HG03108 (cell line): Measurements from ENCODE around the gene NCS1.
A peak's percentile ranks its signal among the peaks of the same experiment; 100 is the strongest.

Experiments used
- ATAC-seq: cut with Tn5 transposase; IDR thresholded peaks from one replicate; pipeline ENCODE4 v1.9.1; 2021; ENCODE audit warnings: moderate library complexity; ENCODE audit not compliant: unreplicated experiment

NCS1 gene

GRCh38 chr9:130172161-130172857, at the start of gene NCS1:
Gene NCS1, plus strand, starts transcription at chr9:130172404. Its CDS starts 260 bp downstream, at chr9:130172664.
- no peak for ATAC-seq

GRCh38 chr9:130122456-130122855, 49.7 kb upstream of the NCS1 start:
- ATAC-seq, result no peak

- ATAC-seq, result no peak
These were observed 47.9 kb upstream of the NCS1 start for GRCh38 chr9:130124085-130124860.

- no peak for ATAC-seq
These were observed 45.3 kb upstream of the NCS1 start for GRCh38 chr9:130126721-130127433.

- peak; percentile 59 for ATAC-seq
These were observed 44.0 kb upstream of the NCS1 start for GRCh38 chr9:130128251-130128650.

GRCh38 chr9:130128733-130129431, 43.3 kb upstream of the NCS1 start:
- ATAC-seq, result peak; percentile 46

- ATAC-seq, result peak; percentile 3
These were observed 42.7 kb upstream of the NCS1 start for GRCh38 chr9:130129432-130130061.

- ATAC-seq, result no peak
These were observed 39.5 kb upstream of the NCS1 start for GRCh38 chr9:130132746-130133145.

GRCh38 chr9:130137081-130137640, 35.0 kb upstream of the NCS1 start:
- no peak for ATAC-seq

GRCh38 chr9:130137641-130138081, 34.5 kb upstream of the NCS1 start:
- no peak for ATAC-seq

GRCh38 chr9:130138171-130138653, 34.0 kb upstream of the NCS1 start:
- ATAC-seq, result no peak

- no peak for ATAC-seq
These were observed 33.4 kb upstream of the NCS1 start for GRCh38 chr9:130138791-130139190.

GRCh38 chr9:130139251-130139650, 33.0 kb upstream of the NCS1 start:
- ATAC-seq, result no peak

GRCh38 chr9:130140706-130141105, 31.5 kb upstream of the NCS1 start:
- no peak for ATAC-seq

- no peak for ATAC-seq
These were observed 30.1 kb upstream of the NCS1 start for GRCh38 chr9:130142056-130142455.

GRCh38 chr9:130142641-130143040, 29.6 kb upstream of the NCS1 start:
- no peak for ATAC-seq

- no peak for ATAC-seq
These were observed 28.8 kb upstream of the NCS1 start for GRCh38 chr9:130143279-130143893.

- ATAC-seq, result no peak
These were observed 28.2 kb upstream of the NCS1 start for GRCh38 chr9:130143958-130144366.

GRCh38 chr9:130144703-130145102, 27.5 kb upstream of the NCS1 start:
- no peak for ATAC-seq

- no peak for ATAC-seq
These were observed 26.5 kb upstream of the NCS1 start for GRCh38 chr9:130145658-130146057.
